A549 (cell line): ENCODE results near the gene LBR.

Source experiments
- CEBPB ChIP-seq, 2 experiments: fragments of >200 bp in 1 of 2; sonication (Bioruptor Twin) in 1 of 2; formaldehyde crosslinking in 1 of 2; IDR thresholded peaks; 2 replicates each; pipeline ENCODE4 v1.6.1; 2012 to 2016
- HOXA7 ChIP-seq: fragments of 250-450 bp; sonication (Bioruptor Pico); IDR thresholded peaks from 2 replicates; pipeline ENCODE4 v1.5.0; 2020; ENCODE audit warnings: mild to moderate bottlenecking, moderate library complexity
- SMC3 ChIP-seq: fragments of >200 bp; sonication (Bioruptor Twin); formaldehyde crosslinking; IDR thresholded peaks from 3 replicates; pipeline ENCODE4 v1.6.1; 2018; ENCODE audit warnings: inconsistent platforms
- TF ChIP-seq, protein P1 (sequence below): fragments of 450-650 bp; IDR thresholded peaks from 2 replicates; pipeline ENCODE4 v1.6.1; 2014; ENCODE audit warnings: antibody characterized with exemption
- TF ChIP-seq, protein P2 (sequence below): fragments of >200 bp; sonication (Bioruptor Twin); formaldehyde crosslinking; IDR thresholded peaks from 3 replicates; pipeline ENCODE4 v1.5.1; 2016

DNA sequence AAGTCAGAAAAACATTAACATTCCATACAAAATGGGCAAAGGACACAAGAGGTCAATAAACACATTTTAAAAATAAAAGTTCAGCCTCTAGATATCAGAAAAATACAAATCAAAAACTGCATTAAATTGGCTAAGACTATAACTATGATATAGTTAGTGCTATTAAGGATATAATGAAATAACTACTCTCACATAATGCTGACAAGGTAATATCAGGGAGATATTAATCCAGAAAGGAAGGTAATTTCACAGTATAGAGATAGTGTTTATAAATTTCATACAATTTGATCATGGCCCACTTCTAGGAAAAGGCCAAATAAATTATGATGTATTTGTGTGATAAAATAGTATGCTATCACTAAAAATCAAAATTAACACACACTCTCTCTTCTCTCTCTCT, 61.8 kb downstream of the LBR start:
- TF ChIP-seq SMC3: no peak
- TF ChIP-seq, protein P1, sequence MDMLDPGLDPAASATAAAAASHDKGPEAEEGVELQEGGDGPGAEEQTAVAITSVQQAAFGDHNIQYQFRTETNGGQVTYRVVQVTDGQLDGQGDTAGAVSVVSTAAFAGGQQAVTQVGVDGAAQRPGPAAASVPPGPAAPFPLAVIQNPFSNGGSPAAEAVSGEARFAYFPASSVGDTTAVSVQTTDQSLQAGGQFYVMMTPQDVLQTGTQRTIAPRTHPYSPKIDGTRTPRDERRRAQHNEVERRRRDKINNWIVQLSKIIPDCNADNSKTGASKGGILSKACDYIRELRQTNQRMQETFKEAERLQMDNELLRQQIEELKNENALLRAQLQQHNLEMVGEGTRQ: no peak
- TF ChIP-seq HOXA7: no peak
- TF ChIP-seq, protein P2, sequence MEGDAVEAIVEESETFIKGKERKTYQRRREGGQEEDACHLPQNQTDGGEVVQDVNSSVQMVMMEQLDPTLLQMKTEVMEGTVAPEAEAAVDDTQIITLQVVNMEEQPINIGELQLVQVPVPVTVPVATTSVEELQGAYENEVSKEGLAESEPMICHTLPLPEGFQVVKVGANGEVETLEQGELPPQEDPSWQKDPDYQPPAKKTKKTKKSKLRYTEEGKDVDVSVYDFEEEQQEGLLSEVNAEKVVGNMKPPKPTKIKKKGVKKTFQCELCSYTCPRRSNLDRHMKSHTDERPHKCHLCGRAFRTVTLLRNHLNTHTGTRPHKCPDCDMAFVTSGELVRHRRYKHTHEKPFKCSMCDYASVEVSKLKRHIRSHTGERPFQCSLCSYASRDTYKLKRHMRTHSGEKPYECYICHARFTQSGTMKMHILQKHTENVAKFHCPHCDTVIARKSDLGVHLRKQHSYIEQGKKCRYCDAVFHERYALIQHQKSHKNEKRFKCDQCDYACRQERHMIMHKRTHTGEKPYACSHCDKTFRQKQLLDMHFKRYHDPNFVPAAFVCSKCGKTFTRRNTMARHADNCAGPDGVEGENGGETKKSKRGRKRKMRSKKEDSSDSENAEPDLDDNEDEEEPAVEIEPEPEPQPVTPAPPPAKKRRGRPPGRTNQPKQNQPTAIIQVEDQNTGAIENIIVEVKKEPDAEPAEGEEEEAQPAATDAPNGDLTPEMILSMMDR: no peak
- no peak for TF ChIP-seq CEBPB (IDR thresholded peaks at IDR 0.05)
